Measurements from ENCODE around the gene IFIT1B. TPM values are rescaled to one million over a fixed set of nuclear protein-coding genes. Genes with fewer than 3 reads are reported as not detected.

The IFIT1B gene
- total and polyA plus RNA-seq, 11 donors = 0.24 to 0.25 TPM; not detected in 9

GRCh38 chr10:89332123-89332633, 45.7 kb upstream of the IFIT1B start:
- H3K4me1 ChIP-seq = peaks cover 0 to 96% (median 50%) of the 10 kb centered on the region in 12 donors
- H3K27me3 ChIP-seq = no peaks in the 10 kb centered on the region
- H3K9me3 ChIP-seq = no peaks in the 10 kb centered on the region
- DNase-seq (peak in 1 of 5 donors; percentile 37), ATAC-seq (peak; percentile 45 to 68 (median 60))
- H3K27ac ChIP-seq = peak overlapping the region; percentile 41 to 93 (median 81)
- WGBS, 4 donors = 14 to 28% (median 21%) methylated on average over 5 of the region's 5 CpGs
- peak overlapping the region; percentile 1 to 67 (median 52) for H3K4me3 ChIP-seq
- peaks cover 0 to 9% (median 2%) of the 10 kb centered on the region in 9 donors for H3K36me3 ChIP-seq
- no peak for TF ChIP-seq POLR2A (IDR thresholded peaks at IDR 0.05)
- TF ChIP-seq, protein P1, sequence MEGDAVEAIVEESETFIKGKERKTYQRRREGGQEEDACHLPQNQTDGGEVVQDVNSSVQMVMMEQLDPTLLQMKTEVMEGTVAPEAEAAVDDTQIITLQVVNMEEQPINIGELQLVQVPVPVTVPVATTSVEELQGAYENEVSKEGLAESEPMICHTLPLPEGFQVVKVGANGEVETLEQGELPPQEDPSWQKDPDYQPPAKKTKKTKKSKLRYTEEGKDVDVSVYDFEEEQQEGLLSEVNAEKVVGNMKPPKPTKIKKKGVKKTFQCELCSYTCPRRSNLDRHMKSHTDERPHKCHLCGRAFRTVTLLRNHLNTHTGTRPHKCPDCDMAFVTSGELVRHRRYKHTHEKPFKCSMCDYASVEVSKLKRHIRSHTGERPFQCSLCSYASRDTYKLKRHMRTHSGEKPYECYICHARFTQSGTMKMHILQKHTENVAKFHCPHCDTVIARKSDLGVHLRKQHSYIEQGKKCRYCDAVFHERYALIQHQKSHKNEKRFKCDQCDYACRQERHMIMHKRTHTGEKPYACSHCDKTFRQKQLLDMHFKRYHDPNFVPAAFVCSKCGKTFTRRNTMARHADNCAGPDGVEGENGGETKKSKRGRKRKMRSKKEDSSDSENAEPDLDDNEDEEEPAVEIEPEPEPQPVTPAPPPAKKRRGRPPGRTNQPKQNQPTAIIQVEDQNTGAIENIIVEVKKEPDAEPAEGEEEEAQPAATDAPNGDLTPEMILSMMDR (IDR thresholded peaks at IDR 0.05) = no peak
- intact Hi-C loops (cut with DNase I) = no loop called here

- DNase-seq (no peak), ATAC-seq (no peak)
- peak overlapping the region in 2 of 12 donors; percentile 4 to 9 for H3K27ac ChIP-seq
- H3K27me3 ChIP-seq = no peaks in the 10 kb centered on the region
- H3K36me3 ChIP-seq = peaks cover 0 to 39% (median 31%) of the 10 kb centered on the region in 9 donors
- no peak for TF ChIP-seq POLR2A (IDR thresholded peaks at IDR 0.05)
- TF ChIP-seq, protein P1 (IDR thresholded peaks at IDR 0.05) = no peak
- WGBS, 4 donors = 85 to 97% (median 95%) methylated on average over 3 of the region's 3 CpGs
- H3K4me1 ChIP-seq = peaks cover 0 to 73% (median 38%) of the 10 kb centered on the region in 12 donors
- H3K9me3 ChIP-seq = no peaks in the 10 kb centered on the region
- H3K4me3 ChIP-seq = peak overlapping the region in 3 of 12 donors; percentile 66 to 67 (median 66)
- intact Hi-C loops (cut with DNase I) = no loop called here
Observed at GRCh38 chr10:89335226-89335625, 42.6 kb upstream of the IFIT1B start.

DNA sequence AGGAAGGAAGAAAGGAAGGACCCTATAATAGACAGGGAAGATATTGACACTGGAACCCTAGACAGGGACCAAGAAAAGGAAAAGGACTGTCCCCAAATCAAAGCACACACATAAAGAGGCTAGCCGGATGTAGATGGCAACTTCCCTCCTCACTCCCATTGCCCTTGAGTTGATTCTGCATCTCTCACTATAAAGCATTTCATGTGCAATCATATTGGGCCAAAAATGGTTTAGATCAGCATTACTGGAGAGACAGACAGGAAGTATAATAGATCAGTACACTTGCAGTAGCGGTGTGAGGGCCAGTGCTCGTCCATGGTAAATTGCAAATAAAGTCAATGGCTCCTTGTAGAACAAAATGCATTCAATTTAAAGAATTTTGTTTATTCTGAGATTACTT, 41.6 kb upstream of the IFIT1B start:
- intact Hi-C loops (cut with DNase I) = no loop called here

GRCh38 chr10:89337484-89337883, 40.4 kb upstream of the IFIT1B start:
- H3K4me1 ChIP-seq = peaks cover 0 to 65% (median 35%) of the 10 kb centered on the region in 12 donors
- peaks cover 0 to 59% (median 40%) of the 10 kb centered on the region in 9 donors for H3K36me3 ChIP-seq
- H3K27ac ChIP-seq = no peak overlapping the region
- no peak overlapping the region for H3K4me3 ChIP-seq
- H3K9me3 ChIP-seq = no peaks in the 10 kb centered on the region
- TF ChIP-seq POLR2A (IDR thresholded peaks at IDR 0.05) = no peak
- TF ChIP-seq, protein P1 (IDR thresholded peaks at IDR 0.05) = no peak
- peak in 1 of 4 donors; percentile 31 for ATAC-seq
- DNase-seq = peak in 1 of 5 donors; percentile 40
- intact Hi-C loops (cut with DNase I) = no loop called here
- WGBS, 4 donors = 77 to 84% (median 80%) methylated on average over 6 of the region's 6 CpGs
- H3K27me3 ChIP-seq = no peaks in the 10 kb centered on the region

More for the DNA sequence above, 41.6 kb upstream of the IFIT1B start:
- Histone ChIP-seq H3K4me1 (peaks cover 0 to 65% (median 30%) of the 10 kb centered on the region in 12 donors), H3K36me3 (peaks cover 0 to 48% (median 40%) of the 10 kb centered on the region in 9 donors), H3K27ac (no peak overlapping the region), H3K9me3 (no peaks in the 10 kb centered on the region), H3K4me3 (no peak overlapping the region), H3K27me3 (no peaks in the 10 kb centered on the region)
- WGBS, 4 donors = 73 to 81% (median 75%) methylated on average over 3 of the region's 3 CpGs
- TF ChIP-seq, protein P1 (IDR thresholded peaks at IDR 0.05) = no peak
- TF ChIP-seq POLR2A (IDR thresholded peaks at IDR 0.05) = no peak
- ATAC-seq (peak in 1 of 4 donors; percentile 35), DNase-seq (no peak)

All from heart left ventricle (tissue), 16 donors.